Measurements from ENCODE around the gene RPL27. TPM values are rescaled to one million over a fixed set of nuclear protein-coding genes. Genes with fewer than 3 reads are reported as not detected.

RPL27 gene
- polyA plus RNA-seq (2012; ENCODE audit: insufficient read length, low read depth): 4,147 TPM

DNA sequence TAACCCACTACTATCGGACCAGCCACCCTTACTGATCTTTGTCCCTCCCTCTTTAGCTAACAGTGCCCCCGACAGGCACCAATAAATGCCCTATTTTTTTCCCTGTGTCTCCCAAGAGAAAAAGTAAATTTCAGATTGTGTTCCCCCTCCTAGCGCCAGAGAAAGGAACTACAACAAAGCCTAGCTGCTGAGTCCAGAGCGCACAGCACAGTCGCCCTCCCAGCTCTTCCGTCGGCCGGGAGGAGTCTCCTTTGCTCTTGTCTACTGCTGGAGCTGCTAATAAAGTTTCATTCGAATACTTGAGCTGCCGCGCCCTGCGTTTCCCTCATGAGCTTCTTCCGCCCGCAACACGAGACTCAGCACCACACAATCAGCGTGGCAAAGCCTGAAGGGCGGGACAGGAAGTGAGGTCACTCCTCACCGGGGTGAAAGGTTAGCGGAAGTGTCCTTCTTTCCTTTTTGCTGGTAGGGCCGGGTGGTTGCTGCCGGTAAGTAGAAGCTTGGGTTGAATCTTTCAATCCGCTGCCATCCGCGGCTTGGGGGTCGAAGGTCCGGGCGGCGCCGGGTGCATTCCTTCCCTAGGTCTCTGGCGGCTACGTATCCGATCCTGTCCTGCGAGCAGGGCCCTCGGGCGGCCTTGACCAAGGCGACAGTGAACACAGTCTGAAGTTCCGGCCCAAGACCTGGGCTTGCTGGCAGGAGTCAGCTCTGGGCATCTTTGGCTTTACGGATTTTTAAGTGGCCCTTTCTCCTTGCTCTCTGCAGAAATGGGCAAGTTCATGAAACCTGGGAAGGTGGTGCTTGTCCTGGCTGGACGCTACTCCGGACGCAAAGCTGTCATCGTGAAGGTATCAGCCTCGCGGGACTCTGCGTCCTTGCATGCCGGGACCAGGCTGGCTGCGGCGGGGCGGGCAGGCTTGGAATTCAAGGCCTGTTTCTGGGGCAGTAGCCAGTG, at the start of gene RPL27:
Gene RPL27, plus strand, starts transcription at position 436 of the 955 bp plus-strand sequence. Its CDS starts 332 bp downstream, at position 768.
- TF ChIP-seq POLR2AphosphoS5 (IDR thresholded peaks at IDR 0.05; ENCODE audit: low read depth, low read length): peak; percentile 98
- TF ChIP-seq, protein P1, sequence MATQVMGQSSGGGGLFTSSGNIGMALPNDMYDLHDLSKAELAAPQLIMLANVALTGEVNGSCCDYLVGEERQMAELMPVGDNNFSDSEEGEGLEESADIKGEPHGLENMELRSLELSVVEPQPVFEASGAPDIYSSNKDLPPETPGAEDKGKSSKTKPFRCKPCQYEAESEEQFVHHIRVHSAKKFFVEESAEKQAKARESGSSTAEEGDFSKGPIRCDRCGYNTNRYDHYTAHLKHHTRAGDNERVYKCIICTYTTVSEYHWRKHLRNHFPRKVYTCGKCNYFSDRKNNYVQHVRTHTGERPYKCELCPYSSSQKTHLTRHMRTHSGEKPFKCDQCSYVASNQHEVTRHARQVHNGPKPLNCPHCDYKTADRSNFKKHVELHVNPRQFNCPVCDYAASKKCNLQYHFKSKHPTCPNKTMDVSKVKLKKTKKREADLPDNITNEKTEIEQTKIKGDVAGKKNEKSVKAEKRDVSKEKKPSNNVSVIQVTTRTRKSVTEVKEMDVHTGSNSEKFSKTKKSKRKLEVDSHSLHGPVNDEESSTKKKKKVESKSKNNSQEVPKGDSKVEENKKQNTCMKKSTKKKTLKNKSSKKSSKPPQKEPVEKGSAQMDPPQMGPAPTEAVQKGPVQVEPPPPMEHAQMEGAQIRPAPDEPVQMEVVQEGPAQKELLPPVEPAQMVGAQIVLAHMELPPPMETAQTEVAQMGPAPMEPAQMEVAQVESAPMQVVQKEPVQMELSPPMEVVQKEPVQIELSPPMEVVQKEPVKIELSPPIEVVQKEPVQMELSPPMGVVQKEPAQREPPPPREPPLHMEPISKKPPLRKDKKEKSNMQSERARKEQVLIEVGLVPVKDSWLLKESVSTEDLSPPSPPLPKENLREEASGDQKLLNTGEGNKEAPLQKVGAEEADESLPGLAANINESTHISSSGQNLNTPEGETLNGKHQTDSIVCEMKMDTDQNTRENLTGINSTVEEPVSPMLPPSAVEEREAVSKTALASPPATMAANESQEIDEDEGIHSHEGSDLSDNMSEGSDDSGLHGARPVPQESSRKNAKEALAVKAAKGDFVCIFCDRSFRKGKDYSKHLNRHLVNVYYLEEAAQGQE (IDR thresholded peaks at IDR 0.05; ENCODE audit: insufficient read depth in 1 of 2, low read depth in 2 of 2, low read length in 2 of 2): peak in 1 of 2 experiments; percentile 72; a peak in 2 of 4 replicates
- TF ChIP-seq TAF1 (IDR thresholded peaks at IDR 0.05; ENCODE audit: borderline replicate concordance, insufficient read depth, low read length): peak; percentile 99
- TF ChIP-seq FOXP2 (optimal IDR thresholded peaks at IDR 0.05; ENCODE audit: borderline replicate concordance, extremely low read depth, extremely low read length, insufficient read depth): peak; percentile 91
- TF ChIP-seq SIN3A (IDR thresholded peaks at IDR 0.05; ENCODE audit: borderline replicate concordance, insufficient read depth, low read length): no peak

DNA sequence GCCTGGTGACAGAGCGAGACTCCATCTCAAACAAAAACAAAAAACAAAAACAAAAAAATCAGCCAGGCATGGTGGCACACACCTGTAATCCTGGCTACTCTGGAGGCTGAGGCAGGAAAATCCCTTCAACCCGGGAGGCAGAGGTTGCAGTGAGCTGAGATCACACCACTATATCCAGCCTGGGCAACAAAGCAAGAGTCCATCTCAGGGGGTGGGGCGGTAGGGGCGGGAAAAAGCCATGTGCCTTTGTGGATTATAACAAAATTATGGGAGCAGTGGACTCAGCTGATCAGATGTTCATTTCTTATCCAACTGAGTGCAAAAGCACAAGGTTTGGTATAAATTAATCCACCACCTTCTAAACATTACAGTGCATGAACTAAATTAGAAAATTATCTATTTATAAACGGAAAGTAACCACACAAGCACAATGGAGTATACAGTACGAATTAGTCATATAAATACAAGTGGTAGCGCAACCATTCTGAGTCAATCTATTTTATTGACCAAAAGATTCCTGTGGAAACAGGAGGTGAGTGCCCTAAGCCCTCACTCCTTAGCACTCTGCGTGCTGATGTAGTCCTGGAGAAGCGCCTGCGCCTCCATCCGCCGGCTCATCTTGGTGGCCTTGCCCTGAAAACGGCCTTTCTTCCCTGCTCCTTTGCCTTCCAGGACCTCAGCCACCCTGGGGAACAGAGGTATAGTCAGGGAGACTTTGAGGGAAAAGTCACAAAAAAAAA, 48.0 kb upstream of the RPL27 start:
- no peak for TF ChIP-seq SIN3A (IDR thresholded peaks at IDR 0.05; ENCODE audit: borderline replicate concordance, insufficient read depth, low read length)
- TF ChIP-seq, protein P1 (IDR thresholded peaks at IDR 0.05; ENCODE audit: insufficient read depth in 1 of 2, low read depth in 2 of 2, low read length in 2 of 2): no peak
- no peak for TF ChIP-seq TAF1 (IDR thresholded peaks at IDR 0.05; ENCODE audit: borderline replicate concordance, insufficient read depth, low read length)
- TF ChIP-seq FOXP2 (optimal IDR thresholded peaks at IDR 0.05; ENCODE audit: borderline replicate concordance, extremely low read depth, extremely low read length, insufficient read depth): no peak
- no peak for TF ChIP-seq POLR2AphosphoS5 (IDR thresholded peaks at IDR 0.05; ENCODE audit: low read depth, low read length)

DNA sequence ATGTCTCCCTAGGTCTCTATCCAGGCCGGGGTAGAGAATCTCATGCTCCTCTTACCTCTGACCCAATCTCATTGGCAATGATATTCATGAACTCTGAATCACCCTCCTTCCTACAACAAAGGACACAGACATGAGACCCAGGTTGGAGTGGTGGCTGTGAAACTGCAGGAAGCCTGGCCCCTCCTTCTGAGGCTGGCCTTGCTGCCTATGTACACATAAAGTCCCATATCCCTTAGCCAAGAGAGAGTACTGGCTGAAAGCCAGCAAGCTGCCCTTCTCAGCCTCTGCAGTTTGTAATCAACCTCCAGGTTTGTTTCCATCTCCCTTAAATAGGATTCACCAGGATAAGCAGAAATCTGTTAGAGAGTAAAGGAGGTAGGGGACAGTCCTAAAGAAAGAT, 44.5 kb upstream of the RPL27 start:
- TF ChIP-seq POLR2AphosphoS5 (IDR thresholded peaks at IDR 0.05; ENCODE audit: low read depth, low read length) (no peak), FOXP2 (optimal IDR thresholded peaks at IDR 0.05; ENCODE audit: borderline replicate concordance, extremely low read depth, extremely low read length, insufficient read depth) (no peak), TAF1 (IDR thresholded peaks at IDR 0.05; ENCODE audit: borderline replicate concordance, insufficient read depth, low read length) (no peak), SIN3A (IDR thresholded peaks at IDR 0.05; ENCODE audit: borderline replicate concordance, insufficient read depth, low read length) (no peak)
- TF ChIP-seq, protein P1 (IDR thresholded peaks at IDR 0.05; ENCODE audit: insufficient read depth in 1 of 2, low read depth in 2 of 2, low read length in 2 of 2): no peak

DNA sequence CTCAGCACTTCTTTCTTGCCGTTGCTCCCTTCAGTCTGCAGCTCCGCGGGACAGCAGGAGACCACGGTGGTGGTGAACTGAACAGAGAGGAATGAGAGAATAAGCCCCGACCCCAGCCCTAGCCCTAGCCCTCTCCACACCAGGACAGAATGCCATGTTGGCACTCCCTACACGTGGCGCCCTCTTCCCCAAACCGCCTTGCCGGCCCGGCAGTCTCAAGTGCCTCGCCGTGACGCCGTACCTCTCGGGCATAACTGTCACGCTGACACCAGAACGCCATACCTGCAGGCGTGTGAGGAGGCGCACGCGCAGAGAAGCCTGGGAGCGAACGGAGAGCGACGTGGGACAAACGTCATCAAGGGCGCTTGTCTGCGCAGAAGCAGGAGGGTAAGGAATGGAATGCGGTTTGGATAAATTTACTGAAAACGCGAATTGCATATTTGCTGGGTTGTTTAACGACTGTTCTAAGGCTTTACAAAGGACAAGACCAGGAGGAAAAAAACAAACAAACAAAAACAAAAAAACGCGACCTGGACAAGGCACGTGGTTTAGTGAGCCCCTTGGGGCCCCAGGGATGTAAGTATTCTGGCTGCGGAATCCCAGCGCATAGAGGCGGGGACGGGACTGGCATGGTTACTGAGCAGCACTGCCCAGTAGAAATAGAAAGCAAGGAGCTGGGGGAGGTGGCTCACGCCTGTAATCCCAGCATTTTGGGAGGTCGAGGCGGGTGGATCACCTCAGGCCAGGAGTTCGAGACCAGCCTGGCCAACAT, 33.9 kb upstream of the RPL27 start, which contains the start of gene AARSD1:
Gene AARSD1, minus strand, starts transcription at position 294 of the 772 bp plus-strand sequence. Its CDS starts 14 bp downstream, at position 280.
- TF ChIP-seq SIN3A (IDR thresholded peaks at IDR 0.05; ENCODE audit: borderline replicate concordance, insufficient read depth, low read length) (0 out of 2 replicates have a peak, but pooled peaks have one; percentile 47), FOXP2 (optimal IDR thresholded peaks at IDR 0.05; ENCODE audit: borderline replicate concordance, extremely low read depth, extremely low read length, insufficient read depth) (peak; percentile 67), TAF1 (IDR thresholded peaks at IDR 0.05; ENCODE audit: borderline replicate concordance, insufficient read depth, low read length) (peak; percentile 81; the same call in 1 of the 2 replicates), POLR2AphosphoS5 (IDR thresholded peaks at IDR 0.05; ENCODE audit: low read depth, low read length) (peak; percentile 99)
- TF ChIP-seq, protein P1 (IDR thresholded peaks at IDR 0.05; ENCODE audit: insufficient read depth in 1 of 2, low read depth in 2 of 2, low read length in 2 of 2): peak in 1 of 2 experiments; percentile 56; a peak in 1 of 4 replicates

Measured in PFSK-1 (cell line).